ENCODE data around the gene CYBRD1. TPM values are rescaled to one million over a fixed set of nuclear protein-coding genes. Genes with fewer than 3 reads are reported as not detected.

Gene CYBRD1
- total and polyA plus RNA-seq, 2 donors, result 186 to 223 TPM

DNA sequence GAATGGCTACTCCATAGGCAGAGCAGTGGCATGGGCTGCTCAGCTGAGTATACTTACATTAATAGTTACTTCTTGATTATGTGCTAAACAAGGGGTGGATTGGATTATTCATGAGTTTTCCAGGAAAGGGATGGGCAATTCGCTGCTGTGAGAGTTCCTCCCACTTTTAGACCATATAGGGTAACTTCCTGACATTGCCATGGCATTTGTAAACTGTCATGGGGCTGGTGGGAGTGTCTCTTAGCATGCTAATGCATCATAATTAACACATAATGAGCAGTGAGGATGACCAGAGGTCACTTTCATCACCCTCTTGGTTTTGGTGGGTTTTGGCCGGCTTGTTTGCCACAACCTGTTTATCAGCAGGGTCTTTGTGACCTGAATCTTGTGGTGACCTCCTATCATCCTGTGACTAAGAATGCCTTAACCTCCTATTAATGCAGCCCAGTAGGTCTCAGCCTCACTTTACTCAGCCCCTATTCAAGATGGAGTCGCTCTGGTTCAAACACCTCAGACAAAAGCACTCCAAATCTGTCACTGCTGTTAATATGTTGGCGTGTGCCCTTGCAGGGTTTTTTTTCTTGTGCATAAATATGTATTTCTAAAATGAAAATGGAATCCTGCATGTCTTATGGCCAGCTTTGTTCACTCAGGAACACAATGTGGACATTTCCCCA is 56.0 kb downstream of the CYBRD1 start:
- H3K27ac ChIP-seq (ENCODE audit: low read depth), result no peak overlapping the region
- no peaks in the 10 kb centered on the region for H3K36me3 ChIP-seq (ENCODE audit: insufficient read depth)
- DNase-seq (ENCODE audit: extremely low spot score), result no peak
- no peak overlapping the region for H3K4me3 ChIP-seq (ENCODE audit: low read depth, low read length)
- H3K4me1 ChIP-seq (ENCODE audit: insufficient read depth), result no peaks in the 10 kb centered on the region
- WGBS, result 89% methylated on average over 4 of the region's 4 CpGs

DNA sequence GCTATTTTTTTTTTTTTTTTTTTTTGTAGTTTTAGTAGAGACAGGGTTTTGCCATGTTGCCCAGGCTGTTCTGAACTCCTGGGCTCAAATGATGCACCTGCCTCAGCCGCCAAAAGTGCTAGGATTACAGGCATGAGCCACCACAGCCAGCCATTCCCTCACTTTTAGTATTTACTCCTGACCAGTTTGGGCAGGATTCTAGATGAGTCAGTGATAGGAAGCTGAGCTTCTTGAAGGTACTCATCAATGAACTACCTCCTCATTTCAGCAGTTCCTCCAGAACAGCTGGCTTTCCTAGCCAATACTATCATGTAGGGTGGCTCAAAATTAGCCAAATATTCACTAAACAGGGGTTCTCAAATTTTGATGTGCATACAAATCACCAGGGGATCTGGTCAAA is 57.2 kb downstream of the CYBRD1 start:
- H3K36me3 ChIP-seq (ENCODE audit: insufficient read depth), result no peaks in the 10 kb centered on the region
- H3K27ac ChIP-seq (ENCODE audit: low read depth), result no peak overlapping the region
- 89% methylated on average over 1 of the region's 1 CpG for WGBS
- H3K4me3 ChIP-seq (ENCODE audit: low read depth, low read length), result no peak overlapping the region
- no peak for DNase-seq (ENCODE audit: extremely low spot score)
- no peaks in the 10 kb centered on the region for H3K4me1 ChIP-seq (ENCODE audit: insufficient read depth)

DNA sequence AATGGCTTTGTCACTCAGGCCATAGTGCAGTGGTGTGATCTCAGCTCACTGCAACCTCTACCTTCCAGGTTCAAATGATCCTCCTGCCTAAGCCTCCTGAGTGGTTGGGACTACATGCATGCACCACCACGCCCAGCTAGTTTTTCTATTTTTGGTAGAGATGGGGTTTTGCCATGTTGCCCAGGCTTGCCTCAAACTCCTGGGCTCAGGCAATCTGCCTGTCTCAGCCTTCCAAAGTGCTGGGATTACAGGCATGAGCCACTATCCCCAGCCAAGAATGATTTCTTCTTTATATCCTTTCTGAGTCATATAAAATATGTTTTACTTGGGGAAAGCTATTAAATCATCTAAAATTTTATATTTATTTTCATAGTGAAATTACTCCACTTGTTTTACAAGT is 61.3 kb downstream of the CYBRD1 start:
- 56% methylated on average over 1 of the region's 1 CpG for WGBS
- H3K4me1 ChIP-seq (ENCODE audit: insufficient read depth), result no peaks in the 10 kb centered on the region
- H3K36me3 ChIP-seq (ENCODE audit: insufficient read depth), result no peaks in the 10 kb centered on the region
- no peak overlapping the region for H3K27ac ChIP-seq (ENCODE audit: low read depth)
- no peak overlapping the region for H3K4me3 ChIP-seq (ENCODE audit: low read depth, low read length)
- DNase-seq (ENCODE audit: extremely low spot score), result no peak

GRCh38 chr2:171584001-171584400 is 61.7 kb downstream of the CYBRD1 start:
- no peaks in the 10 kb centered on the region for H3K36me3 ChIP-seq (ENCODE audit: insufficient read depth)
- DNase-seq (ENCODE audit: extremely low spot score), result no peak
- H3K4me1 ChIP-seq (ENCODE audit: insufficient read depth), result no peaks in the 10 kb centered on the region
- H3K27ac ChIP-seq (ENCODE audit: low read depth), result no peak overlapping the region
- no peak overlapping the region for H3K4me3 ChIP-seq (ENCODE audit: low read depth, low read length)
- WGBS, result 37% methylated on average over 1 of the region's 1 CpG

- H3K4me3 ChIP-seq (ENCODE audit: low read depth, low read length), result no peak overlapping the region
- no peak overlapping the region for H3K27ac ChIP-seq (ENCODE audit: low read depth)
- 73% methylated on average over 4 of the region's 4 CpGs for WGBS
- DNase-seq (ENCODE audit: extremely low spot score), result no peak
- H3K4me1 ChIP-seq (ENCODE audit: insufficient read depth), result no peaks in the 10 kb centered on the region
- no peaks in the 10 kb centered on the region for H3K36me3 ChIP-seq (ENCODE audit: insufficient read depth)
These were observed 64.9 kb downstream of the CYBRD1 start for GRCh38 chr2:171587132-171587531.

GRCh38 chr2:171587567-171587966 is 65.3 kb downstream of the CYBRD1 start:
- no peak for DNase-seq (ENCODE audit: extremely low spot score)
- 90% methylated on average over 4 of the region's 4 CpGs for WGBS
- no peaks in the 10 kb centered on the region for H3K36me3 ChIP-seq (ENCODE audit: insufficient read depth)
- H3K4me3 ChIP-seq (ENCODE audit: low read depth, low read length), result no peak overlapping the region
- no peaks in the 10 kb centered on the region for H3K4me1 ChIP-seq (ENCODE audit: insufficient read depth)
- no peak overlapping the region for H3K27ac ChIP-seq (ENCODE audit: low read depth)

DNA sequence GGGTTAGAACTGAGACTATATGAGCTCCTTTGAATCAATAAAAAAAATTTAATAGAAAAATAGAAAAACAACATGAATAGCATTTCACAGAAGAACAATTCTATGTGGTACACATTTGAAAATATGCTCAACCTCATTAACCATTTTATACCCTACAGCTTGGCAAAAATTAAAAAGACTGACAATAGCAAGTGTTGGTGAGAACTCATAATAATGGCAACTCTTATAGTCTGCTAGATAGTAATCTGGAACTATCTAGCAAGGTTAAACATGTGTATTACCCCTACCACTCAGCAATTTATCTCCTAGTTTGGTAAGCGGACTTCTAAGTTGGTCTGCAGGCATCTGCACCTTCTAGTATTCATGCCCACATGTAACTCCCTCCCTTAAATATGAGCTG is 67.8 kb downstream of the CYBRD1 start:
- no peaks in the 10 kb centered on the region for H3K36me3 ChIP-seq (ENCODE audit: insufficient read depth)
- DNase-seq (ENCODE audit: extremely low spot score), result no peak
- H3K27ac ChIP-seq (ENCODE audit: low read depth), result no peak overlapping the region
- 92% methylated on average over 1 of the region's 1 CpG for WGBS
- no peak overlapping the region for H3K4me3 ChIP-seq (ENCODE audit: low read depth, low read length)
- H3K4me1 ChIP-seq (ENCODE audit: insufficient read depth), result no peaks in the 10 kb centered on the region

DNA sequence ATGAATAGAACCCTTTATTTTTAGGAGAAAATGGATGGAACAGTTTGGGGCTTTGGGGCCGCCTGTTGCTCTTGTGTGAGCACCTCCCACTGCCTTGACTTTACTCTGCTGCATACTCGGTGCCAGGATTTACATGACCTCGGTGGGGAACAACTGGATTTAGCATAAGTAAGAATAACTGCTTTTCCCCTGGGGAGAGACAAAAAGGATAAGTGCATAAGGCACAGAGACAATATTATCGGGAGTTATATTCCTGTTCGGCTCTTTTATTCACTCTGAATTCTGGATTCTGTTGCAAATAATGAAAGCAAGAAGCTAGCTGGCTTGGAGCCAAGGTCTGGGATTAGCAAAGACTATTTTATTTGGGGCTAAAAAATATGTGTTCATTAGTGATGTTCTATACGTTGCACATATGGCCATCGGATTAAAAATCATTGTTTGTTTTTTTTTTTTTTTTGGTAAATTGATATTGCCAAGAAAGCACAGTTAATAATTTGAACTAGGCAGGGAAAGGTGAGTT is 69.8 kb downstream of the CYBRD1 start:
- no peak overlapping the region for H3K4me3 ChIP-seq (ENCODE audit: low read depth, low read length)
- H3K4me1 ChIP-seq (ENCODE audit: insufficient read depth), result no peaks in the 10 kb centered on the region
- H3K27ac ChIP-seq (ENCODE audit: low read depth), result no peak overlapping the region
- WGBS, result 45% methylated on average over 7 of the region's 7 CpGs
- no peak for DNase-seq (ENCODE audit: extremely low spot score)
- no peaks in the 10 kb centered on the region for H3K36me3 ChIP-seq (ENCODE audit: insufficient read depth)

DNA sequence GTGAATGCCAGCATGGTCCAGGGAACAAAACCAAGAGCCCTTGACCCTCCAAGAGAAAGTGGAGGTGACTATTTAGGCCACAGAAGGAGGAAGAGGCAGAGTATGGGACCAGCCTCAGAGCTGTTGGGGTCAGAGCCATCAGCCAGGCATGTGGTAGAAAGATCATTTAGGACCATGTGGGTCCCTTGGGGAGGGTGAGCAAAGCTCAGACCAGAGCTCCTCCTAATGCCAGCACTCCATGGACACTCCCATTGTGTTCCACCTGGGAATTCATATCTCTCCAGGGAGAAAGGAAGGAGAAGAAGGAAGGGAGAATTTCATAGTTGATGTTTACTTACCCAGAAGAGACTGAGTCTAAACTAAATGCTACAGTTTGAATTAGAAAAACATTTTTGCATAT is 73.2 kb downstream of the CYBRD1 start:
- no peak overlapping the region for H3K27ac ChIP-seq (ENCODE audit: low read depth)
- H3K4me3 ChIP-seq (ENCODE audit: low read depth, low read length), result no peak overlapping the region
- DNase-seq (ENCODE audit: extremely low spot score), result no peak
- peaks cover 2% of the 10 kb centered on the region for H3K4me1 ChIP-seq (ENCODE audit: insufficient read depth)
- no peaks in the 10 kb centered on the region for H3K36me3 ChIP-seq (ENCODE audit: insufficient read depth)

DNA sequence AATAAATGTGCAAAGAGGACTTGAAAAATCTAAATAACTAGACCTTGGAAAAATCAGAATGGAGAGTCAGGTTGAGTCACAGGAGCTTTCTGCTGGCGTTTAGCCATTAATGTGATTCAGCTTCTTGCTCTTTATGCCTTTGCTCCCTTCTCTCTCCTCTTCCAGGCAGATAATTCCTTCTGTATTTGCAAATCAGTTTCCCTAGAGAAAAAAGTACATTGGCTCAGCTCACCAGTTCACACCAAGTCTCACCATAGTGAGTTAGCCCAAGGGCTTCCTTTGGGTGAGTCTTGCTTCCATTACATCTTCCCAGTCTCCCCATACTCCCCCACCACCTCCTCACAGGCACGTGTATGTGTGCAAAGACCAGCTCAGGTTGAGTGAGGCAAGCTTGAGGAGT is 73.6 kb downstream of the CYBRD1 start:
- Histone ChIP-seq H3K36me3 (ENCODE audit: insufficient read depth) (no peaks in the 10 kb centered on the region), H3K27ac (ENCODE audit: low read depth) (no peak overlapping the region), H3K4me3 (ENCODE audit: low read depth, low read length) (no peak overlapping the region), H3K4me1 (ENCODE audit: insufficient read depth) (peaks cover 2% of the 10 kb centered on the region)
- 69% methylated on average over 2 of the region's 2 CpGs for WGBS
- DNase-seq (ENCODE audit: extremely low spot score), result no peak

DNA sequence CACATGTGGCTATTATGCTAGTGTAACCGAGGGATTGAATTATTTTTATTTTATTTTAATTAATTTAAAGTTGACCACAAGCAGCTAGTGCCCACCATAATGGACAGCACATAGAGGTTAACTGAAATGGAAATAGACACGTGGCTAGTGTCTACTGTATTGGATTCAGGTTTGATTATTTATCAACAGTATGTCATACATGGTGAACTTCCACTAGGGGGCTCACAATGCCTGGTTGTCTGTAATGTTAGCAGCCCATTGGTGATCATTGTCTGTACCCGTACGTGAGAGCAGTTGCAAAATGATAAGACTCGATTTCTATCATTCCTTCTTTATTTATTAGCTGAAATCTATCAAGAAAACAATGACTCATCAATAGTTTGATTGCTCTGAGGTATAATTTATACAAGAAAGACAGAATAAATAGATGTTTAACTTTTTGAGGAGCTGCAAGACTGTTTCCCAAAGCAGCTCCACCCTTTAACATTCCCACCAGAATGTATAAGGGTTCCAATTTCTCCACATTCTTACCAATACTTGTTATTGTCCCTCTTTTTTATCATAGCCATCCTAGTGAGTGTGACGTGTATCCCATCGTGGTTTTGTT is 76.5 kb downstream of the CYBRD1 start:
- Histone ChIP-seq H3K36me3 (ENCODE audit: insufficient read depth) (no peaks in the 10 kb centered on the region), H3K4me1 (ENCODE audit: insufficient read depth) (peaks cover 2% of the 10 kb centered on the region), H3K4me3 (ENCODE audit: low read depth, low read length) (no peak overlapping the region), H3K27ac (ENCODE audit: low read depth) (no peak overlapping the region)
- WGBS, result 17% methylated on average over 7 of the region's 7 CpGs
- no peak for DNase-seq (ENCODE audit: extremely low spot score)

- DNase-seq (ENCODE audit: extremely low spot score), result no peak
- Histone ChIP-seq H3K36me3 (ENCODE audit: insufficient read depth) (no peaks in the 10 kb centered on the region), H3K4me3 (ENCODE audit: low read depth, low read length) (no peak overlapping the region), H3K27ac (ENCODE audit: low read depth) (no peak overlapping the region), H3K4me1 (ENCODE audit: insufficient read depth) (peaks cover 2% of the 10 kb centered on the region)
These were observed 77.9 kb downstream of the CYBRD1 start for GRCh38 chr2:171600126-171600525.

DNA sequence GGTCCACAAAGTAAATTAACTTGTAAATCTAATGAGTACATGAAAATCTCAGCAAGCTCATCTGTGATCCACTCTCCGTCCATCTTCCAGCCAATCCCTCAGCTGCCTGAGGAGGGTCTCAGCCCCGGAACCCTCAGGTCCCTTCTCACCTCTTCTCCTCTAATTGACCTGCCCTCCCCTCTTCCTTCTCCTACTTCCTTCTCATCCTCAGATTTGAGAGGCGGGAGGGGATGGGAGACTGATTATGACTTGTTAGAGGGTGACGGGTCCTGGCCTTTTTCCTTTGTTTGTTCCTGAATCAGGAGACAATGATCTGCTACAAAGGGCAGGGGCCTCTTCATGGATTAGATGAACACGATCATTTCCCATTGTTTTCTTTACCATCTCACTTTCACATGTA is 80.1 kb downstream of the CYBRD1 start:
- WGBS, result 73% methylated on average over 5 of the region's 5 CpGs
- Histone ChIP-seq H3K27ac (ENCODE audit: low read depth) (no peak overlapping the region), H3K36me3 (ENCODE audit: insufficient read depth) (no peaks in the 10 kb centered on the region), H3K4me3 (ENCODE audit: low read depth, low read length) (no peak overlapping the region), H3K4me1 (ENCODE audit: insufficient read depth) (peaks cover 2% of the 10 kb centered on the region)
- no peak for DNase-seq (ENCODE audit: extremely low spot score)

All from urinary bladder (tissue), 4 donors.